H9 (cell line): Measurements from ENCODE around the gene SH2D6. TPM values are rescaled to one million over a fixed set of nuclear protein-coding genes. Genes with fewer than 3 reads are reported as not detected.

Source experiments
- DNase-seq: peaks from one replicate; pipeline ENCODE4 v3.0.0-alpha.2; 2017
- H2AFZ ChIP-seq: one replicate; pipeline ENCODE4 v1.6.1; 2013; ENCODE audit warnings: mild to moderate bottlenecking, low read length, control low read depth, moderate library complexity
- H2AK5ac ChIP-seq: 2 replicates; pipeline ENCODE4 v1.6.1; 2013; ENCODE audit warnings: low read length, control low read depth, mixed read lengths; ENCODE audit not compliant: insufficient read length
- H2BK120ac ChIP-seq: one replicate; pipeline ENCODE4 v1.6.1; 2013; ENCODE audit warnings: low read depth, mild to moderate bottlenecking, low read length, control low read depth, inconsistent platforms; ENCODE audit not compliant: poor library complexity, severe bottlenecking
- H2BK12ac ChIP-seq: 2 replicates; pipeline ENCODE4 v1.6.1; 2013; ENCODE audit warnings: low read length, control low read depth, mixed read lengths, low read depth; ENCODE audit not compliant: insufficient read length
- H2BK15ac ChIP-seq: 2 replicates; pipeline ENCODE4 v1.6.1; 2013; ENCODE audit warnings: low read depth, low read length, control low read depth
- H2BK20ac ChIP-seq: one replicate; pipeline ENCODE4 v1.6.1; 2013; ENCODE audit warnings: low read depth, mild to moderate bottlenecking, low read length, control low read depth, inconsistent platforms; ENCODE audit not compliant: poor library complexity, severe bottlenecking
- H2BK5ac ChIP-seq: 2 replicates; pipeline ENCODE4 v1.6.1; 2013; ENCODE audit warnings: low read length, control low read depth, mixed read lengths; ENCODE audit not compliant: insufficient read length
- H3K14ac ChIP-seq: 2 replicates; pipeline ENCODE4 v1.6.1; 2013; ENCODE audit warnings: low read length, control low read depth; ENCODE audit not compliant: insufficient read depth
- H3K18ac ChIP-seq: 2 replicates; pipeline ENCODE4 v1.6.1; 2013; ENCODE audit warnings: low read depth, mild to moderate bottlenecking, mixed read lengths, low read length, control low read depth; ENCODE audit not compliant: insufficient read length
- H3K23ac ChIP-seq: 2 replicates; pipeline ENCODE4 v1.6.1; 2013; ENCODE audit warnings: low read length, control low read depth, mixed read lengths, low read depth; ENCODE audit not compliant: insufficient read length
- H3K23me2 ChIP-seq: 2 replicates; pipeline ENCODE4 v1.6.1; 2013; ENCODE audit warnings: low read depth, mild to moderate bottlenecking, mixed read lengths, low read length, control low read depth; ENCODE audit not compliant: insufficient read length, poor library complexity, severe bottlenecking
- H3K27ac ChIP-seq: 2 replicates; pipeline ENCODE4 v1.5.1; 2013; ENCODE audit warnings: low read length, control low read depth, mixed read lengths, low read depth; ENCODE audit not compliant: insufficient read length
- H3K27me3 ChIP-seq: 2 replicates; pipeline ENCODE4 v1.6.1; 2013; ENCODE audit warnings: low read length, control low read depth, inconsistent platforms; ENCODE audit not compliant: insufficient read depth
- H3K4ac ChIP-seq: 2 replicates; pipeline ENCODE4 v1.6.1; 2013; ENCODE audit warnings: low read depth, mild to moderate bottlenecking, control low read depth, inconsistent platforms, low read length, moderate library complexity
- H3K4me1 ChIP-seq: 2 replicates; pipeline ENCODE4 v1.6.1; 2013; ENCODE audit warnings: low read length, control low read depth, inconsistent platforms; ENCODE audit not compliant: insufficient read depth
- H3K4me2 ChIP-seq: 2 replicates; pipeline ENCODE4 v1.6.1; 2013; ENCODE audit warnings: low read length, control low read depth, mixed read lengths; ENCODE audit not compliant: insufficient read length, insufficient read depth
- H3K56ac ChIP-seq: 2 replicates; pipeline ENCODE4 v1.6.1; 2013; ENCODE audit warnings: low read depth, mild to moderate bottlenecking, mixed read lengths, low read length, control low read depth; ENCODE audit not compliant: insufficient read length
- H3K79me1 ChIP-seq: 2 replicates; pipeline ENCODE4 v1.6.1; 2013; ENCODE audit warnings: low read depth, mild to moderate bottlenecking, moderate library complexity, low read length, control low read depth, inconsistent platforms; ENCODE audit not compliant: insufficient read depth, poor library complexity, severe bottlenecking
- H3K79me2 ChIP-seq: 2 replicates; pipeline ENCODE4 v1.6.1; 2013; ENCODE audit warnings: low read length, control low read depth, inconsistent platforms; ENCODE audit not compliant: insufficient read depth
- H3K9ac ChIP-seq: 2 replicates; pipeline ENCODE4 v1.6.1; 2013; ENCODE audit warnings: low read length, control low read depth, mixed read lengths; ENCODE audit not compliant: insufficient read length; ENCODE audit errors: extremely low read depth
- H3K9me3 ChIP-seq: one replicate; pipeline ENCODE4 v1.6.1; 2013; ENCODE audit warnings: low read depth, low read length, inconsistent platforms; ENCODE audit not compliant: control insufficient read depth
- H3T11ph ChIP-seq: one replicate; pipeline ENCODE4 v1.6.1; 2013; ENCODE audit warnings: mild to moderate bottlenecking, low read length, control low read depth, inconsistent platforms
- H4K20me1 ChIP-seq: one replicate; pipeline ENCODE4 v1.6.1; 2013; ENCODE audit not compliant: control insufficient read depth, insufficient read length, insufficient read depth
- H4K5ac ChIP-seq: 2 replicates; pipeline ENCODE4 v1.6.1; 2013; ENCODE audit warnings: low read depth, mild to moderate bottlenecking, mixed read lengths, low read length, control low read depth; ENCODE audit not compliant: insufficient read length
- H4K8ac ChIP-seq: replicated peaks from 2 replicates; pipeline ENCODE4 v1.6.1; 2013; ENCODE audit warnings: low read length, control low read depth, mixed read lengths, low read depth; ENCODE audit not compliant: insufficient read length
- H4K91ac ChIP-seq: 2 replicates; pipeline ENCODE4 v1.6.1; 2013; ENCODE audit warnings: low read depth, mild to moderate bottlenecking, moderate library complexity, mixed read lengths, low read length, control low read depth; ENCODE audit not compliant: insufficient read length
- H3K27ac Mint-ChIP-seq, 3 experiments: 2 replicates in 2 of 3; 3 replicates in 1 of 3; pipeline ENCODE4 v1.8.0; 2020 to 2021; ENCODE audit warnings: mixed read lengths in 3 of 3, mild to moderate bottlenecking in 1 of 3, moderate library complexity in 1 of 3
- H3K27me3 Mint-ChIP-seq: 2 replicates; pipeline ENCODE4 v1.8.0; 2021; ENCODE audit warnings: low read depth, mild to moderate bottlenecking, moderate library complexity, mixed read lengths
- H3K36me3 Mint-ChIP-seq, 3 experiments: 2 replicates in 2 of 3; 3 replicates in 1 of 3; pipeline ENCODE4 v1.8.0; 2020 to 2021; ENCODE audit warnings: low read depth in 3 of 3, mixed read lengths in 3 of 3; ENCODE audit not compliant: insufficient read depth in 1 of 3
- H3K4me1 Mint-ChIP-seq, 2 experiments: 2 replicates each; pipeline ENCODE4 v1.8.0; 2020; ENCODE audit warnings: mixed read lengths in 2 of 2
- H3K4me3 Mint-ChIP-seq, 2 experiments: 2 replicates in 1 of 2; 3 replicates in 1 of 2; pipeline ENCODE4 v1.8.0; 2020 to 2021; ENCODE audit warnings: mild to moderate bottlenecking in 2 of 2, mixed read lengths in 2 of 2, moderate library complexity in 1 of 2
- H3K9me3 Mint-ChIP-seq, 2 experiments: 2 replicates in 1 of 2; 3 replicates in 1 of 2; pipeline ENCODE4 v1.8.0; 2020; ENCODE audit warnings: mild to moderate bottlenecking in 2 of 2, mixed read lengths in 2 of 2, moderate library complexity in 1 of 2
- WGBS: extraction: QIAGEN DNeasy Blood & Tissue Kit; methylation state at CpG from one replicate; pipeline ENCODE4 v1.1.7; 2013; ENCODE audit warnings: missing lambda C conversion rate, low lambda C conversion rate, mixed read lengths; ENCODE audit not compliant: insufficient read length; ENCODE audit errors: extremely low coverage; 5-methylcytosine and 5-hydroxymethylcytosine counted together
- total RNA-seq: library from RNA; stranded (reverse); gene quantifications from 2 replicates; pipeline ENCODE4 v1.2.1, GENCODE V29; 2021
- TF ChIP-seq, protein P1 (sequence below): fragments of 200-600 bp; sonication (generic); conservative IDR thresholded peaks from 3 replicates; pipeline ENCODE4 v1.8.0; 2021; ENCODE audit warnings: antibody characterized with exemption, mild to moderate bottlenecking

Gene SH2D6
- total RNA-seq, 1 experiment from 2014 or later: 0.61 TPM

DNA sequence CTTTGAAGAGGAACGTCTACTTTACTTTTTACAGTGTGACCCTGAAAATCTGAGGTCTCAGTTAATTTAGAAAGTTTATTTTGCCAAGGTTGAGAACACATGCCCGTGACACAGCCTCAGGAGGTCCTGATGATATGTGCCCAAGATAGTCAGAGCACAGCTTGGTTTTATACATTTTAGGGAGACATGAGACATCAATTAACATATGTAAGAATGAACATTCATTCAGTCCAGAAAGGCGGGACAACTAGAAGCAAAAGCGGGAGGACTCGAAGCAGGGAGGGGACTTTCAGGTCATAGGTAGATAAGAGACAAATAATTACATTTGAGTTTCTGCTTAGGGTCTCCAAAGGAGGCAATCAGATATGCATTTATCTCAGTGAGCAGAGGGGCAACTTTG lies 40.3 kb upstream of the SH2D6 start:
- no peak overlapping the region for H4K91ac ChIP-seq
- no peak overlapping the region for H3K27ac Mint-ChIP-seq
- H3K79me1 ChIP-seq: no peaks in the 10 kb centered on the region
- no peaks in the 10 kb centered on the region for H3K27me3 ChIP-seq
- no peaks in the 10 kb centered on the region for H3K9me3 ChIP-seq
- H3K18ac ChIP-seq: no peak overlapping the region
- H3K23me2 ChIP-seq: no peaks in the 10 kb centered on the region
- H3K4me2 ChIP-seq: no peak overlapping the region
- H3K9ac ChIP-seq: no peak overlapping the region
- no peak overlapping the region for H2BK120ac ChIP-seq
- no peak overlapping the region for H3K4ac ChIP-seq
- no peak overlapping the region for H2BK5ac ChIP-seq
- no peaks in the 10 kb centered on the region for H3K4me1 ChIP-seq
- H3K4me1 Mint-ChIP-seq: no peaks in the 10 kb centered on the region
- no peak overlapping the region for H3K27ac ChIP-seq
- no peak overlapping the region for H4K8ac ChIP-seq
- H3K4me3 Mint-ChIP-seq: no peak overlapping the region
- H3K36me3 Mint-ChIP-seq: peaks cover 26 to 47% (median 41%) of the 10 kb centered on the region in 3 experiments
- H3K23ac ChIP-seq: no peak overlapping the region
- H3T11ph ChIP-seq: no peak overlapping the region
- no peak overlapping the region for H2BK20ac ChIP-seq
- H2AK5ac ChIP-seq: no peak overlapping the region
- H4K5ac ChIP-seq: no peak overlapping the region
- no peaks in the 10 kb centered on the region for H4K20me1 ChIP-seq
- H3K79me2 ChIP-seq: no peaks in the 10 kb centered on the region
- H2AFZ ChIP-seq: no peak overlapping the region
- H3K14ac ChIP-seq: no peak overlapping the region
- TF ChIP-seq, protein P1, sequence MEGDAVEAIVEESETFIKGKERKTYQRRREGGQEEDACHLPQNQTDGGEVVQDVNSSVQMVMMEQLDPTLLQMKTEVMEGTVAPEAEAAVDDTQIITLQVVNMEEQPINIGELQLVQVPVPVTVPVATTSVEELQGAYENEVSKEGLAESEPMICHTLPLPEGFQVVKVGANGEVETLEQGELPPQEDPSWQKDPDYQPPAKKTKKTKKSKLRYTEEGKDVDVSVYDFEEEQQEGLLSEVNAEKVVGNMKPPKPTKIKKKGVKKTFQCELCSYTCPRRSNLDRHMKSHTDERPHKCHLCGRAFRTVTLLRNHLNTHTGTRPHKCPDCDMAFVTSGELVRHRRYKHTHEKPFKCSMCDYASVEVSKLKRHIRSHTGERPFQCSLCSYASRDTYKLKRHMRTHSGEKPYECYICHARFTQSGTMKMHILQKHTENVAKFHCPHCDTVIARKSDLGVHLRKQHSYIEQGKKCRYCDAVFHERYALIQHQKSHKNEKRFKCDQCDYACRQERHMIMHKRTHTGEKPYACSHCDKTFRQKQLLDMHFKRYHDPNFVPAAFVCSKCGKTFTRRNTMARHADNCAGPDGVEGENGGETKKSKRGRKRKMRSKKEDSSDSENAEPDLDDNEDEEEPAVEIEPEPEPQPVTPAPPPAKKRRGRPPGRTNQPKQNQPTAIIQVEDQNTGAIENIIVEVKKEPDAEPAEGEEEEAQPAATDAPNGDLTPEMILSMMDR: no peak
- no CpG with 5 or more reads among the region's 5 CpGs for WGBS
- no peak overlapping the region for H2BK15ac ChIP-seq
- no peak for DNase-seq
- no peak overlapping the region for H2BK12ac ChIP-seq
- no peak overlapping the region for H3K56ac ChIP-seq
- H3K9me3 Mint-ChIP-seq: peaks cover 16 to 19% of the 10 kb centered on the region in 2 experiments
- no peaks in the 10 kb centered on the region for H3K27me3 Mint-ChIP-seq
